ENCODE data around the gene CASTOR1.

CASTOR1 gene

GRCh38 chr22:30248484-30248883 lies 40.8 kb downstream of the CASTOR1 start:
- H3K9me3 ChIP-seq: no peaks in the 10 kb centered on the region
- no peak overlapping the region for H3K4me3 ChIP-seq (ENCODE audit: low read depth, low read length)
- H3K27me3 ChIP-seq: peaks cover 8% of the 10 kb centered on the region; the same call in 1 of the 2 replicates

GRCh38 chr22:30247974-30248373 lies 41.3 kb downstream of the CASTOR1 start:
- Histone ChIP-seq H3K9me3 (no peaks in the 10 kb centered on the region), H3K4me1 (peaks cover 15% of the 10 kb centered on the region), H3K36me3 (no peaks in the 10 kb centered on the region), H3K27me3 (peaks cover 8% of the 10 kb centered on the region; the same call in 1 of the 2 replicates), H3K4me3 (ENCODE audit: low read depth, low read length) (no peak overlapping the region)
- no peak for DNase-seq
- TF ChIP-seq CTCF (IDR thresholded peaks at IDR 0.05; ENCODE audit: low read depth, low read length): no peak

More at GRCh38 chr22:30248484-30248883, 40.8 kb downstream of the CASTOR1 start:
- no peak for TF ChIP-seq CTCF (IDR thresholded peaks at IDR 0.05; ENCODE audit: low read depth, low read length)
- H3K36me3 ChIP-seq: no peaks in the 10 kb centered on the region
- no peak for DNase-seq
- peaks cover 17% of the 10 kb centered on the region for H3K4me1 ChIP-seq

GRCh38 chr22:30247561-30247960 lies 41.7 kb downstream of the CASTOR1 start:
- no peak for TF ChIP-seq CTCF (IDR thresholded peaks at IDR 0.05; ENCODE audit: low read depth, low read length)
- no peak overlapping the region for H3K4me3 ChIP-seq (ENCODE audit: low read depth, low read length)
- H3K9me3 ChIP-seq: no peaks in the 10 kb centered on the region
- H3K4me1 ChIP-seq: peaks cover 11% of the 10 kb centered on the region
- H3K27me3 ChIP-seq: peaks cover 8% of the 10 kb centered on the region; the same call in 1 of the 2 replicates
- no peak for DNase-seq
- no peaks in the 10 kb centered on the region for H3K36me3 ChIP-seq

GRCh38 chr22:30246814-30247376 lies 42.4 kb downstream of the CASTOR1 start:
- H3K27me3 ChIP-seq: peaks cover 8% of the 10 kb centered on the region; the same call in 1 of the 2 replicates
- H3K36me3 ChIP-seq: no peaks in the 10 kb centered on the region
- no peaks in the 10 kb centered on the region for H3K9me3 ChIP-seq
- H3K4me1 ChIP-seq: peaks cover 4% of the 10 kb centered on the region
- H3K4me3 ChIP-seq (ENCODE audit: low read depth, low read length): peak overlapping the region; percentile 58
- no peak for DNase-seq
- no peak for TF ChIP-seq CTCF (IDR thresholded peaks at IDR 0.05; ENCODE audit: low read depth, low read length)

GRCh38 chr22:30245985-30246813 lies 43.1 kb downstream of the CASTOR1 start, which contains the start of gene LIF:
Gene LIF, minus strand, starts transcription at chr22:30246759. Its CDS starts 64 bp downstream, at chr22:30246695.
- peaks cover 1% of the 10 kb centered on the region for H3K4me1 ChIP-seq
- H3K9me3 ChIP-seq: no peaks in the 10 kb centered on the region
- H3K27me3 ChIP-seq: peaks cover 8% of the 10 kb centered on the region; the same call in 1 of the 2 replicates
- no peak for TF ChIP-seq CTCF (IDR thresholded peaks at IDR 0.05; ENCODE audit: low read depth, low read length)
- no peak for DNase-seq
- peak within 1 kb of the TSS; percentile 58 for H3K4me3 ChIP-seq (ENCODE audit: low read depth, low read length)
- no peaks in the 10 kb centered on the region for H3K36me3 ChIP-seq

Measured in BE2C (cell line).